GM12864 (cell line): ENCODE results near the gene PLAGL1.

Source experiments
- DNase-seq: peaks from one replicate; pipeline ENCODE4 v3.0.0-alpha.2; 2011; ENCODE audit warnings: low read depth
- H3K4me3 ChIP-seq: 2 replicates; pipeline ENCODE4 v1.5.1; 2011; ENCODE audit warnings: mild to moderate bottlenecking, low read depth, low read length, control low read depth
- CTCF ChIP-seq: IDR thresholded peaks from 2 replicates; pipeline ENCODE4 v1.5.1; 2011; ENCODE audit warnings: low read depth, mild to moderate bottlenecking, moderate library complexity, low read length, control low read depth, inconsistent platforms; ENCODE audit errors: missing control alignments

The PLAGL1 gene

DNA sequence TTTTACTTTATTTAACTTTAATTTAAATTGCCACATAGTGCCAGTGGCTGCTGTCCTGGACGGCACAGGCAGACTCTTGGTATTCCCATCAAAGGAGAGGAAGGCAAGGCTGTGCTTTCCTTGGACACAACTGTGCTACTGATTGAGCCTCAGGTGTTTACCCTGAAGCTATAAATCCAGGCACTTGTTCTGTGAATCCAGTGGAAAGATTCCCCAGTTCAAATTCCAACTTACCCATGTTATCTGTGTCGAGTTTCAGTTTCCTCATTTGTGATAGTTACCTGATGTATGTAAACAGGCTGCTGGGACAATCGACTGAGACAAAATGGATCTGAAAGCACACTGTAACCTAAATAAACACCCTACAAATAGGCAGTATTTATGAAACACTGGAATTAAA lies 57.2 kb downstream of the PLAGL1 start:
- DNase-seq = no peak
- H3K4me3 ChIP-seq = no peak overlapping the region
- TF ChIP-seq CTCF = no peak

DNA sequence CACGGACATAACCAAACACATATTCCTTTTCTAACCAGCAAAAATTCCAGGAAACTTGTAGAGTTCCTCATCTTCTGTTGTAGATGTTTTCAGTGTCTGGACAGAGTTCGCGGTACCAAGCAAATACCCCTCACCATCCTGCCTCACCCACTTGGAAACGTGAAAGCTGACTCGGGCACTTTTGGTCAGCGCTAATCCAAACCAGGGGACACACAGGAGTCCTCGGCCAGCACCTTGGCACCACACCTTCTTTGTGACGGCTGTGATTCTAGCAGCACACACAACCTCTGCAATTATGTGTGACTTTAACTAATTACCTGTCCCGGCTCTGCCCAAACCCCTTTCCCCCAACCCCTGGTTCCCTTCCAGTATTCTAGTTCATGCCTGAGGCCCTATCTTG lies 58.1 kb downstream of the PLAGL1 start:
- TF ChIP-seq CTCF = no peak
- no peak for DNase-seq

DNA sequence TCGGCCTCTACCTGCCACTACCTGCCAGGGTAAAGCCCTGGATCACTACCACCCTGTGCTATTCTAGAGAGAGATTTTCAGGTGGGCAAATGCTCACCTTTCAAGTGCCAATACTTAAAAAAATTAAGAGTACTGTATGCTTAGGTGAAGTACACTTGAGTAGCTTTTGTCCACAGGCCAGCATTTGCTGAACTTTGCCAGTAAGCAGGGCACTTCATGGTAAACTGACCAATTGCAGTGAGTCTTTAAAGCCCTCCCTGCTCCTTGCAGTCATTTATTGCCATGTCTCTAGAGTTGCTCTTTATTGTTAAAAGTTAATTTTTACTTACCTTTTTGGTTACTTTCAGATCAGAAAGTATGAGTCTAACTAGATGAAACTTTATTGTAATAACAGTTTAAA lies 58.5 kb downstream of the PLAGL1 start:
- DNase-seq = no peak
- no peak overlapping the region for H3K4me3 ChIP-seq
- no peak for TF ChIP-seq CTCF

More for the DNA sequence above, 58.1 kb downstream of the PLAGL1 start:
- H3K4me3 ChIP-seq = no peak overlapping the region

GRCh38 chr6:143948208-143948607 lies 59.9 kb downstream of the PLAGL1 start:
- no peak overlapping the region for H3K4me3 ChIP-seq
- no peak for TF ChIP-seq CTCF
- DNase-seq = no peak

- no peak overlapping the region for H3K4me3 ChIP-seq
- peak; percentile 89 for TF ChIP-seq CTCF
- peak; percentile 34 for DNase-seq
Observed at GRCh38 chr6:143941852-143942627, 66.0 kb downstream of the PLAGL1 start.

GRCh38 chr6:143940011-143940597 lies 68.0 kb downstream of the PLAGL1 start:
- TF ChIP-seq CTCF = peak; percentile 84
- peak; percentile 43 for DNase-seq
- H3K4me3 ChIP-seq = no peak overlapping the region

DNA sequence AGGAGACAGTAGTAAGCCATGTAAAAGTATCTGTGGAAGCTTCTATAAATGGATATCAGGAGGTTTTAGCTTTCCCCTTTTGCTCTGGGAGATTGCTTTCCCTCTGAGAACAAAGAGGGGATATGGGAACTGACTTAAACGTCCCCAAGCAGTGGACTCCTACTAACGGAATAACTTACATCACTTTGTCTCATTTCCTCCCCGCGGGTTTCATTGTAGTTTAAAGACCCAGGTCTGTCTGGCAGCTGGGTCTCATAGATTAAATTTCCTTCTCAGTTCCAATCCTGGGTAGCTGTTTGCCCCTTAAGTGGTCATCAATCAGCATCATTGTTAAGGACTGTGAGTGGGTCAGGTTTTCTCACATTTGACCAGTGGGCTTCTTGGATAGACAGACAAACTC lies 68.7 kb downstream of the PLAGL1 start:
- no peak overlapping the region for H3K4me3 ChIP-seq
- TF ChIP-seq CTCF = no peak
- DNase-seq = no peak
